HG03045 (cell line): ENCODE results near the gene SLC25A38.

Experiments used
- ATAC-seq: cut with Tn5 transposase; IDR thresholded peaks from one replicate; pipeline ENCODE4 v1.9.1; 2021; ENCODE audit warnings: mild to moderate bottlenecking, moderate library complexity; ENCODE audit not compliant: unreplicated experiment

Gene SLC25A38

GRCh38 chr3:39376959-39377634 lies 6.1 kb upstream of the SLC25A38 start:
- no peak for ATAC-seq

DNA sequence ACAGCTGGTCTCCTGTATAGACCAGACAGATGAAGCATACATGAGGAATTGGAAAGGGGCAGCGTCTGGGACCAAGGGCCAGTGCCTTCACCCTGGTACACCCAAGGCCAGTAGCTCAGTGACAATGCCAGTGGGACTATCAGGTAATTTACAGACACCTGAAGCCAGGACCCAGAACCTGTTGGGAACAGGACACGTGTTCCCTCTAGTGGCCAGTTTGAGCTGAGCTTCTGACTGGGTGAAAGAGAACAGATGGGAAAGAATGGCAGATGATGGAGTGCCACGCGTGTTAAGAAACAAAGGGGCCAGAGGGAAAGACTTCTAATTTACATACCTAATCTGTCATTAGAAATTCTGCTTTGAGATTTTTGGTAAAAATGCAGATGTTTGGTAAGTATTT lies 5.1 kb upstream of the SLC25A38 start:
- peak; percentile 56 for ATAC-seq

GRCh38 chr3:39378957-39379777 lies 4.0 kb upstream of the SLC25A38 start:
- ATAC-seq, result no peak

DNA sequence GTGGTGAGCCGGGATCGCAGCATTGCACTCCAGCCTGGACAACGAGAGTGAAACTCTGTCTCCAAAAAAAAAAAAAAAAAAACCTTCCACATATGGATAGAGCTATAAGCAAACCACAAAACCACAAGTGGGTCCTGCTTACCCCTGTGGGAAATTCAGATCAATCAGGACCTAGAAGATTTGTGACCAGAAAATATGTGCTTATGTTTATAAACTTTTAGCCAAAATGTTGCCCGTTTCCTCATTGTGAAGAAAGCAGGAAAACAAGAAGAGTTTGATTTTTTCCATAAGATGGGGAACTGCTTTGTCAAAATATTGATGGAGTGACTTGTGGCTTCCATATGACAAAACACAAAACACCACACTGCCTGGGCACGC lies 3.4 kb upstream of the SLC25A38 start:
- ATAC-seq, result no peak

DNA sequence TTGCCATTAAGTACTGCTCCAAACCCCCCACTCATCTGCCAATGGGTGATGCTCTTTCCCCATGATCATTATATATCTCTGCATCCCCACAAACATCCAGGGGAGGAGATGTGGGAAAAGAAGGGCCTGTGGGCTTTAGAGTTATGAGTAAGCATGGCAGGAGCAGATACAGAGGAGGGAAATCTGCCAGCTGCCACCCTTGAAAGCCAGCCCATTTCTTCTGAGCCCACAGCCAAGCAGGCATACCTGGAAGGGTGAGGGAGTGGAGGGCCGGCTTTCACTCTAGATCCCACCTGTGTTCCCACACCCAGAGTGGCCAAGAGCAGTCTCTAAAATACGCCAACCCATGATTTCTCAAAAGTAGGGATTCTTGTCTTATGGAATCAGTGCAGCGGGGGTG lies 1.7 kb upstream of the SLC25A38 start:
- ATAC-seq, result no peak

GRCh38 chr3:39383881-39384664 lies 903 bp downstream of the SLC25A38 start:
- peak; percentile 80 for ATAC-seq

DNA sequence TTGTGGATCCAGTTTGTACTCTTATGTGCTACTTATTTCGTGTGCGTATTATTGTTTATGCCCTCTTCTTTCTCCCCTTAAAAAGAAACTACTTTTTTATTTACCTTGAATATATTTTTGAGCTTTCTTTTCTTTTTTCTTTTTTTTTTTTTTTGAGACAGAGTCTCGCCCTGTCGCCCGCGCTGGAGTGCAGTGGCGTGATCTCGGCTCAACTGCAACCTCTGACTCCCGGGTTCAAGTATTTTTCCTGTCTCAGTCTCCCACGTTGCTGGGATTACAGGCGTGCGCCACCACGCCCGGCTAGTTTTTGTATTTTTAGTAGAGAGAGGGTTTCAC lies 1.5 kb downstream of the SLC25A38 start:
- no peak for ATAC-seq

GRCh38 chr3:39385456-39386090 lies 2.4 kb downstream of the SLC25A38 start:
- no peak for ATAC-seq

DNA sequence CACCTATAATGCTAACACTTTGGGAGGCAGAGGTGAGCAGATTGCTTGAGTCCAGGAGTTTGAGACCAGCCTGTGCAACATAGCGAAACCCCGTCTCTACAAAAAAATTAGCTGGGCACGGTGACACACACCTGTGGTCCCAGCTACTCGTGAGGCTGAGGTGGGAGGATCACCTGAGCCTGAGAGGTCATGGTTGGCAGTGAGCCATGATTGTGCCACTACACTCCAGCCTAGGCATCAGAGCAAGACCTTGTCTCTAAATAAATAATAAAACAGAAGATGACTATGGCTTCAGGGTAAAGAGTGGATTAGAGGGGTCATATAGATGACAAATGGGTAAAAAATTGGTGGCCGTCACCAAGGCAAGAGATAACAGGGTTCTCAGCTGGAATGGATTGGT lies 3.1 kb downstream of the SLC25A38 start:
- ATAC-seq, result no peak

- ATAC-seq, result no peak
Measured at GRCh38 chr3:39387411-39387975, 4.3 kb downstream of the SLC25A38 start.

DNA sequence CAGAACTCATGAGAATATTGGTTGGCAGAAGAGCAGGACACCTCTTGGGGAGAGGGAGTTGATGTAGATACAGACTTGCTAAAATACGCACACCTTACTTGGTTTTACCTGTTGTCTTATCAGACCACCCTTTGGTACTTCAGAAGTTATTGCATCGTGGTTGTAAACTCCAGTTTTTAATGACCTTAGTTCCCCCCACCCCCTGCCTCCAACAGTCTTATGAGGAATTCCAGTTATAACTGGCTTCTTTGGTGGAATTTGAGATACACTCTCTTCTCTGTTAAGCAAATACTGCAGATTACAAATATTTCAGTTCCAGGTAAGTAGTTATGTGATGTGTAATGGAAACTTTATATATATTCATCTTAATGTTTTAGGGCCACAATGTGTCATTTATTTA lies 5.0 kb downstream of the SLC25A38 start:
- no peak for ATAC-seq

GRCh38 chr3:39388741-39389248 lies 5.6 kb downstream of the SLC25A38 start:
- ATAC-seq, result peak; percentile 63

- no peak for ATAC-seq
Measured at GRCh38 chr3:39390181-39390580, 7.0 kb downstream of the SLC25A38 start.

DNA sequence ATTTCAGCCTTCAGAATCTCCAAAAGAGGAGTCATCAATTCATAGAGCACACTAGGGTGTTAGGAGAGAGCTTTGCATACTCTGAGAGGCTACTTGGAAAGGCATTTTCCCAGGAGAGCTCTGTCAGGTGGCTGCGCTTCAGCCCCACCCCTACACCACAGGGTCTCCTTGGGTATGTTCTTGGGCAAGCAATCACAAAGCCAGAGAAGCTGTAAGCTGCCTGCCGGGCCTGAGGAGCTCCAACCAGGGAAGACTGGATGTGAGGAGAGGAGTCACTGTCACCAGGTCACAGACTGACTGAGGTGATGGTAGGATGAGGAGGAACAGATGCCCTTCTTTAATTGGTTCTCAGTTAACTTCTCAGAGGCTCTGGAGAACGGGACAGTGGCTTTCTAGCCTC lies 13.5 kb downstream of the SLC25A38 start:
- no peak for ATAC-seq

- no peak for ATAC-seq
Measured at GRCh38 chr3:39398700-39399099, 15.5 kb downstream of the SLC25A38 start.

DNA sequence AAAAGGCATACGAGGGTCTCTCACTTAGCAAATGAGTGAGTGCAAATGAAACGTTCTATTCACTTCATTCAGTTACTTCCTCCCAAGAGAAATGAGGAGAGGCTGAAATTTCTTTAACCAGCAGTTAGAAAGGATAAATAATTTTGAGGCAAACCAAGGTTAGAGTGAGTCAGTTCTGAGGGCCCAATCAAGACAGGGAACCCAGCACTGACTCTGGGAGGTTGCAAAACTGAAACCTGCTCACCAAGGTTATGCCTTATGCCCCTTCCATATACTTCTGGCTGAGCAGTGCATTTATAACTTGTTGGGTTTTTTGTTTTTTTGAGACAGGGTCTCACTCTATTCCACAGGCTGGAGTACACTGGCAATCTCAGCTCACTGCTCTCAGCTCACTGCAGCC lies 18.8 kb downstream of the SLC25A38 start:
- ATAC-seq, result no peak

GRCh38 chr3:39404943-39405686 lies 21.9 kb downstream of the SLC25A38 start:
- no peak for ATAC-seq

- no peak for ATAC-seq
Measured at GRCh38 chr3:39405687-39406367, 22.7 kb downstream of the SLC25A38 start.
